Measurements from ENCODE around the gene FYN. TPM values are rescaled to one million over a fixed set of nuclear protein-coding genes. Genes with fewer than 3 reads are reported as not detected.

Gene FYN
- total and polyA plus RNA-seq, 2 of the 4 experiments (the other 2 are of a cell fraction) = 30.8 to 36.4 TPM

DNA sequence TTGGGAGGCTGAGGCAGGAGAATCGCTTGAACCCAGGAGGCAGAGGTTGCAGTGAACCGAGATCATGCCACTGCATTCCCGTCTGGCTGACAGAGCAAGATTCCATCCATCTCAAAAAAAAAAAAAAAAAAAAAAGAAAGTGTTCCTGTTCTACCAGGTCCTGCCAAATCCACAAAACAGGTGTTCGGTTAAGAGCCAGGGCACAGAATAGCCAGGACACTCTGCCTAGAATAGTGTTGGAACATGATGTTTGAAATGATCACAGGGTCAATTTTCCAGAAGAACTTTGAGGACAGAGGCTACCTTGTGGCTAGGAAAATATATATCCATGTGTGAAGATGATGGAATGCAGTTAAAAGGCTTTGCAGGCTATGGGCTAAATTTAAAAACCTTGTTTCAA lies 203.9 kb downstream of the FYN start:
- H3K23ac ChIP-seq (ENCODE audit: low read depth, low read length) = no peak overlapping the region
- CTCF ChIA-PET = no interaction called here
- H3K27ac ChIP-seq (ENCODE audit: insufficient read depth, low read length) = no peak overlapping the region
- H4K20me1 ChIP-seq (ENCODE audit: insufficient read depth, low read length) = no peaks in the 10 kb centered on the region
- no TSS peak for BruUV-seq (replicated peaks)
- H3K9me1 ChIP-seq (ENCODE audit: insufficient read depth, low read length) = no peaks in the 10 kb centered on the region; the same call in 1 of the 2 replicates
- H3K36me3 ChIP-seq (ENCODE audit: control insufficient read depth, insufficient read depth, low read length) = peaks cover 17% of the 10 kb centered on the region
- no peak overlapping the region for H3K4ac ChIP-seq (ENCODE audit: low read depth, low read length)
- POLR2A ChIA-PET (ENCODE audit: unreplicated experiment) = no interaction called here
- WGBS, 2 experiments (ENCODE audit: extremely low coverage in 2 of 2, insufficient read length in 1 of 2) = 80% methylated on average over 1 of the region's 4 CpGs; no CpG with 5 or more reads in 1 of the 2 experiments
- no peak overlapping the region for H4K5ac ChIP-seq (ENCODE audit: low read depth, low read length)
- TF ChIP-seq MAZ (IDR thresholded peaks at IDR 0.05; ENCODE audit: borderline replicate concordance, low read depth, low read length) (no peak), SMC3 (IDR thresholded peaks at IDR 0.05; ENCODE audit: low read depth, low read length) (no peak), NFE2L2 (IDR thresholded peaks at IDR 0.05; ENCODE audit: low read depth, low read length) (no peak), RFX5 (IDR thresholded peaks at IDR 0.05; ENCODE audit: low read depth, low read length) (no peak), RAD21 (IDR thresholded peaks at IDR 0.05; ENCODE audit: low read length) (no peak), CHD1 (IDR thresholded peaks at IDR 0.05; ENCODE audit: low read depth, low read length) (no peak), MXI1 (IDR thresholded peaks at IDR 0.05; ENCODE audit: borderline replicate concordance, low read depth, low read length) (no peak), MAFK (IDR thresholded peaks at IDR 0.05; ENCODE audit: low read depth, low read length) (no peak), RCOR1 (IDR thresholded peaks at IDR 0.05; ENCODE audit: insufficient replicate concordance, low read length) (no peak), CEBPB (IDR thresholded peaks at IDR 0.05; ENCODE audit: low read depth, low read length) (no peak), FOS (IDR thresholded peaks at IDR 0.05; ENCODE audit: low read depth, low read length) (no peak), POLR2A (IDR thresholded peaks at IDR 0.05; ENCODE audit: low read depth, low read length) (no peak)
- TF ChIP-seq, protein P1, sequence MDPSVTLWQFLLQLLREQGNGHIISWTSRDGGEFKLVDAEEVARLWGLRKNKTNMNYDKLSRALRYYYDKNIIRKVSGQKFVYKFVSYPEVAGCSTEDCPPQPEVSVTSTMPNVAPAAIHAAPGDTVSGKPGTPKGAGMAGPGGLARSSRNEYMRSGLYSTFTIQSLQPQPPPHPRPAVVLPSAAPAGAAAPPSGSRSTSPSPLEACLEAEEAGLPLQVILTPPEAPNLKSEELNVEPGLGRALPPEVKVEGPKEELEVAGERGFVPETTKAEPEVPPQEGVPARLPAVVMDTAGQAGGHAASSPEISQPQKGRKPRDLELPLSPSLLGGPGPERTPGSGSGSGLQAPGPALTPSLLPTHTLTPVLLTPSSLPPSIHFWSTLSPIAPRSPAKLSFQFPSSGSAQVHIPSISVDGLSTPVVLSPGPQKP (IDR thresholded peaks at IDR 0.05; ENCODE audit: borderline replicate concordance, low read depth, low read length) = no peak
- TF ChIP-seq, protein P2, sequence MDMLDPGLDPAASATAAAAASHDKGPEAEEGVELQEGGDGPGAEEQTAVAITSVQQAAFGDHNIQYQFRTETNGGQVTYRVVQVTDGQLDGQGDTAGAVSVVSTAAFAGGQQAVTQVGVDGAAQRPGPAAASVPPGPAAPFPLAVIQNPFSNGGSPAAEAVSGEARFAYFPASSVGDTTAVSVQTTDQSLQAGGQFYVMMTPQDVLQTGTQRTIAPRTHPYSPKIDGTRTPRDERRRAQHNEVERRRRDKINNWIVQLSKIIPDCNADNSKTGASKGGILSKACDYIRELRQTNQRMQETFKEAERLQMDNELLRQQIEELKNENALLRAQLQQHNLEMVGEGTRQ (IDR thresholded peaks at IDR 0.05; ENCODE audit: low read depth, low read length) = no peak
- TF ChIP-seq, protein P3, sequence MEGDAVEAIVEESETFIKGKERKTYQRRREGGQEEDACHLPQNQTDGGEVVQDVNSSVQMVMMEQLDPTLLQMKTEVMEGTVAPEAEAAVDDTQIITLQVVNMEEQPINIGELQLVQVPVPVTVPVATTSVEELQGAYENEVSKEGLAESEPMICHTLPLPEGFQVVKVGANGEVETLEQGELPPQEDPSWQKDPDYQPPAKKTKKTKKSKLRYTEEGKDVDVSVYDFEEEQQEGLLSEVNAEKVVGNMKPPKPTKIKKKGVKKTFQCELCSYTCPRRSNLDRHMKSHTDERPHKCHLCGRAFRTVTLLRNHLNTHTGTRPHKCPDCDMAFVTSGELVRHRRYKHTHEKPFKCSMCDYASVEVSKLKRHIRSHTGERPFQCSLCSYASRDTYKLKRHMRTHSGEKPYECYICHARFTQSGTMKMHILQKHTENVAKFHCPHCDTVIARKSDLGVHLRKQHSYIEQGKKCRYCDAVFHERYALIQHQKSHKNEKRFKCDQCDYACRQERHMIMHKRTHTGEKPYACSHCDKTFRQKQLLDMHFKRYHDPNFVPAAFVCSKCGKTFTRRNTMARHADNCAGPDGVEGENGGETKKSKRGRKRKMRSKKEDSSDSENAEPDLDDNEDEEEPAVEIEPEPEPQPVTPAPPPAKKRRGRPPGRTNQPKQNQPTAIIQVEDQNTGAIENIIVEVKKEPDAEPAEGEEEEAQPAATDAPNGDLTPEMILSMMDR (conservative IDR thresholded peaks at IDR 0.05; ENCODE audit: low read depth, low read length) = no peak
- no peak overlapping the region for H3K9ac ChIP-seq (ENCODE audit: low read depth, low read length)
- peaks cover 8% of the 10 kb centered on the region for H3K4me1 ChIP-seq (ENCODE audit: control insufficient read depth, insufficient read depth, low read length)
- no peak overlapping the region for H2AK5ac ChIP-seq (ENCODE audit: low read depth, low read length)
- H3K4me2 ChIP-seq (ENCODE audit: low read depth, low read length) = no peak overlapping the region
- ATAC-seq (ENCODE audit: low read depth) (no peak), DNase-seq (no peak)
- H2BK15ac ChIP-seq (ENCODE audit: low read depth, low read length) = no peak overlapping the region
- no peak overlapping the region for H2BK20ac ChIP-seq (ENCODE audit: low read depth, low read length)
- no peak overlapping the region for H2BK120ac ChIP-seq (ENCODE audit: low read depth, low read length)
- H3K14ac ChIP-seq (replicated peaks; ENCODE audit: low read depth, low read length) = no peak overlapping the region
- H3K9me3 ChIP-seq (ENCODE audit: control insufficient read depth, insufficient read depth, low read length) = no peaks in the 10 kb centered on the region
- H3K79me1 ChIP-seq (ENCODE audit: low read depth in 1 of 2, low read length in 2 of 2) = no peaks in the 10 kb centered on the region
- H2AFZ ChIP-seq (replicated peaks; ENCODE audit: low read length, poor library complexity) = no peak overlapping the region
- no peak overlapping the region for H3K4me3 ChIP-seq (ENCODE audit: insufficient read depth, low read depth, low read length)
- H3K18ac ChIP-seq (ENCODE audit: low read depth, low read length) = no peak overlapping the region
- intact Hi-C loops (cut with micrococcal nuclease) (no loop called here), in situ Hi-C loops (cut with MboI; ENCODE audit: low sequenced_read_pairs) (no loop called here), dilution Hi-C loops (cut with HindIII; ENCODE audit: low sequenced_read_pairs, unreplicated experiment) (no loop called here)
- H4K91ac ChIP-seq (ENCODE audit: insufficient read depth, low read depth, low read length) = no peak overlapping the region
- no peak overlapping the region for H3K56ac ChIP-seq (ENCODE audit: extremely low read depth, insufficient read depth, low read length)
- H2BK5ac ChIP-seq (ENCODE audit: low read depth, low read length, poor library complexity, severe bottlenecking) = no peak overlapping the region
- H3K27me3 ChIP-seq (ENCODE audit: control insufficient read depth, insufficient read depth, low read length) = no peaks in the 10 kb centered on the region
- H2AK9ac ChIP-seq (replicated peaks; ENCODE audit: low read depth, low read length, poor library complexity) = no peak overlapping the region
- no peak overlapping the region for H4K8ac ChIP-seq (ENCODE audit: low read depth in 2 of 2, low read length in 2 of 2)

Measured in IMR-90 (cell line).